Germinal center (tissue), 1 donor: ENCODE results near the gene LRRTM3.

Source experiments
- DNase-seq: peaks from one replicate; pipeline ENCODE4 v3.0.0; 2012; ENCODE audit warnings: mixed read lengths, low spot score

The LRRTM3 gene

DNA sequence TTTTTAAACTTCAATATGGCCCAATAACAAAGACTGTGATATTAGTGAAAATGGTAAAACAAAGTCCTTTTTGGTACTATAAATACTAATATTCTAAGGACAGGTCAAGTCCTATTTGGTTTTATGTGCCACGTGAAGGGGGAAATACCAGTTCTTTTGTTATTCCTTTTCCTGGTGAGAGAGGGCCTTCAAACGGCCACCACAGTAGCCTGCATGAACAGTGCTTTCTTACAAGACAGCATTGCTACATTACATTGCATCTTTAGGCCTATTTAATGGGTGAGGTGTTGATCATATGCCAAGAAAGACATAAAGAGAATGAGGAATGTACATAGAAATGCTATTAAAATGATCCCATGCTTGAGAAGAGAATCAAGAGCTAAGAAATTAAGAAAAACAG, 214.8 kb downstream of the LRRTM3 start:
- DNase-seq, result no peak

DNA sequence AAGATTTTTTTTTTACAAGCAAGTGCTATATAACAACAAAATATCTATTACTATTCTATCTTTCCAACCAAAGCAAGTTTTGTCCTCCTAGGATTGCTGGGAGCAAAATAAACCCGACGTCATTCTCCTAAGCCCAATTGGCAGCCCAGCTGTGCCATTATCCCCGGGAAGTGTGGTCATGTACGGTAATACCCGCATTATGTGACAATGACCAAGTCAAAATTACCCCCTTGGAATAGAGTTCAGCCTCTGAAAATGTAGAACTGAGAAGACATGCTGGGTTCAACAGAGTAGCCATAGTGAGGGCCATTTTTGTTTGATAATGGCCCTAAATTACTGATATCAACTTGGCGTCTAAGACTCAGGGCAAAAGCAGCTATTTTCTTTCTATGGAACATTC, 215.5 kb downstream of the LRRTM3 start:
- no peak for DNase-seq

DNA sequence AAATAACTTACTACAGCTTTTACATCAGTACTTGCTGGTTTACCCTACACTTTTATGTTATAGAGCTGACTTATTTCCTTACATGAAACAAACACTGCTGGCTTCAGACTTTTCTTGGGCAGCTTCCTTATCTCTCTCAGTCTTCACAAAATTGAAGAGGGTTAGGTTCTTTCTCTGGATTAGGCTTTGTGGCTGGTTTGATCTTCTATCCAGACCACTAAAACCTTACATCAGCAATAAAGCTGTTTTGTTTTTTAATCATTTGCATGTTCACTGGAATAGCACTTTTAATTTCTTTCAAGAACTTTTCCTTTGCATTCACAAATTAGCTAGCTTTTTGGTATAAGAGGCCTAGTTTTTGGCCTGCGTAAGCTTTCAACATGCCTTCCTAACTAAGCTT, 218.7 kb downstream of the LRRTM3 start:
- DNase-seq, result no peak
